GM18909 (cell line): Measurements from ENCODE around the gene ADCK2.
A peak's percentile ranks its signal among the peaks of the same experiment; 100 is the strongest.
"Not testable (repeated sequence)": the region's sequence is repeated elsewhere in the genome, so short reads cannot be mapped to it uniquely, and the experiment has no call there.

Experiments
- ATAC-seq: cut with Tn5 transposase; IDR thresholded peaks from one replicate; pipeline ENCODE4 v1.9.1; 2021; ENCODE audit warnings: mild to moderate bottlenecking; ENCODE audit not compliant: unreplicated experiment, poor library complexity

Gene ADCK2

DNA sequence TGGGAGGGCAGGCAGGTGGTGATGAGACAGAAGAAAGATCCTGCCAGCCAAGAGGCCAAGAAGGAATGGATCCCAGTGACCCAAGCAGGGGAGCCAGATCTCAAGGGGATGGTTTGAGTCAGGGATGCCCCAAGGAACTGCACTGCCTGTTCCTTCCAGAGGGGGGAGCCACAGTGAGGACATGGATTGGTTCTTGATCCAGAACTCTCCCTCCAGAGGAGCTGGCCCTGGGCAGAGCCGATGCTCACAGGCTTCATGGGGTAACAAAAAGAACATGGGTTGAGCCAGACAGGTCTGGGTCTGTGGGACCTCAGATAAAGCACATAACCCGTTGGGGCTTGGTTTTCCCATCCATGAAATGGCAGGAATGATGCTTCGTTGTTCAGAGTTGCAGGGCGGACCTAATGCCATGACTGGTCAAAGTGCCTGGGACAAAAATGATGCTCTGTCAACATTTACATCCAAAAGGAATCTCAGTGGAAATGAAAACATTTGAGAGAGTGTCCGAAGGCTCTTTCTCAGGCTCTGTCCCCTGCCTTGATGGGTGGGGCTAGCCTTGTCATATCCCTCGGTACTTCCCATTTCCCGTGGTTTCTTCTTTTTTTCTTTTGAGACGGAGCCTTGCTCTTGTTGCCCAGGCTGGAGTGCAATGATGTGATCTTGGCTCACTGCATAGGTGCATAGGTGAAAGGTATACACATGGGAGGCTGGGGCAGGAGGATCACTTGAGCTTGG, 27.4 kb upstream of the ADCK2 start:
- no peak for ATAC-seq

DNA sequence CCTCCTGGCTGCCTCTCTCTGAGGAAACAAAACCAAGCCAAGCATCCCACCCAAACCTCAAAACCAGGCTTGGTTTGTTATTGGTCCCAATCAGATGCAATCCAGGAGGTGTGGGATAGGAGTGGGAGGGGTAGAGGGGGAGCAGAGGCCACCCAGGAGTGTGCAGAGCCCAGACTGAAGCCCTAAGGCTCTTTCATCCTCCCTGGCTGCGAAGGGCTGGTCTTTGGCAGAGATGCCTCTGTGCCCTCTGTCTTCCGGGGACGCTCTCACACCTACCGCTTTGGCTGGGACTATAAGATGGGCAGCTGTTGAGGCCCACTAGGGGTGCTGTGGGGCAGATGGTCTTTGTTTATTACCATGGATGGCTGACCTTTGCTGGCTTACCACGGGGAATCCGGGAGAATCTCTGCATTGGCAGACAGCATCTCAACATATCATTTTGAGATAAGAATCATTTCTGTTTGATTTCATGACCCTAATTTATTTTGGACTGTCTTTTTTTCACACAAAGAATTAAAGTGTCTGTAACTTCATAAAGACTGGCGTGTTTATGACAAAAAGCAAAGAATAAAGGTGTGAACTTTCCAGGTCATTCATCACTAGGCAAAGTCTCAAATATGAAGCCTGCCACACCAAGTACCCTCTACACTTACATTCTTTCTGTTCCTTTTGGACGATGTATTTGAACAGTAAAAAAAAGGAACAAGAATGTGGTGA, 25.7 kb upstream of the ADCK2 start:
- ATAC-seq = peak; percentile 89

DNA sequence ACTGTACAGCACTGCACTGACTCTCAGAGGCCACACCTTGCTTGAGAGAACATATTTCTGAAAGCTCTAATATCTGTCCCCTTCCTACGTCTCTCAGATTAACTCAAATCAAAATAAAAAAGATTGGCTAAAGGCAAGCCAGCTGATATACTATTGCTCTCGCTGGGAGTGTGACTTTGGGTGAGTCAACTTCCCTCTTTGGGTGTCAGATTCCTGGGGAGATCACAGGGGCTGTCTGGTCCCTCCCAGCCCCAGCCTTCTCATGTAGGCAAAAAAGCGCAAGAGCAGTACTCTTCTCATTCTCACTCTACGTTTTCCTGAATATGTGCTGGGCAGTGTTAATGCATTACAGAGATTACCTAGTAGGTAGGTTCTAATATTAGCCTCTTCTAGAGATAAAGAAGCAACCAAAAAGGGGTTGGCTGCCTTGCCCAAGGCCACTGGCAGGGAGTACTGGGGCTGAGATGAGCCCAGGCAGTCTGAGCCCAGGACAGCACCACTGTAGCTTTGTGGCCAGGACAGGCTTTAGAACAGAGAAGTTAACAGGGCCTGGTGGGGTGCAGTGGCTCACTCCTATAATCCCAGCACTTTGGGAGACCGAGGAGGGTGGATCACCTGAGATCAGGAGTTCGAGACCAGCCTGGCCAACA, 23.1 kb upstream of the ADCK2 start:
- ATAC-seq = no peak

DNA sequence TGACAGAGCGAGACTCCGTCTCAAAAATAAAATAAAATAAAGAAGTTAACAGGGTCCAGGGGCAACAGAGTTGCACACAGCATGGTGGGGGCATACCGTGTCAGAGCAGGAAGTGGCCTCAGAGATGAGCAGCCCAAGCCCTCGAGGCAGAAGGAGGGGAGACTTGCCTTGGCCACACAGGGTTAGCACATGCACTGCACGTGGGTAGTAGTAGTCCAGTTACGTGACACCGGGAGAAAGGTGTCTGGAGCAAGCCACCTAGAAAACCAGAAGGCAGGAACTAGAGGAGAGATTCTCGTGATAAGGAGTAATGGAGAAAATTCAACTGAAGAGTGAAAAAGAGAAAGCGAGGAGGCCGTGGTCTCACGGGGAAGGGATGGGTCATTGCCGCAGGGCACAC, 22.4 kb upstream of the ADCK2 start:
- ATAC-seq = no peak

DNA sequence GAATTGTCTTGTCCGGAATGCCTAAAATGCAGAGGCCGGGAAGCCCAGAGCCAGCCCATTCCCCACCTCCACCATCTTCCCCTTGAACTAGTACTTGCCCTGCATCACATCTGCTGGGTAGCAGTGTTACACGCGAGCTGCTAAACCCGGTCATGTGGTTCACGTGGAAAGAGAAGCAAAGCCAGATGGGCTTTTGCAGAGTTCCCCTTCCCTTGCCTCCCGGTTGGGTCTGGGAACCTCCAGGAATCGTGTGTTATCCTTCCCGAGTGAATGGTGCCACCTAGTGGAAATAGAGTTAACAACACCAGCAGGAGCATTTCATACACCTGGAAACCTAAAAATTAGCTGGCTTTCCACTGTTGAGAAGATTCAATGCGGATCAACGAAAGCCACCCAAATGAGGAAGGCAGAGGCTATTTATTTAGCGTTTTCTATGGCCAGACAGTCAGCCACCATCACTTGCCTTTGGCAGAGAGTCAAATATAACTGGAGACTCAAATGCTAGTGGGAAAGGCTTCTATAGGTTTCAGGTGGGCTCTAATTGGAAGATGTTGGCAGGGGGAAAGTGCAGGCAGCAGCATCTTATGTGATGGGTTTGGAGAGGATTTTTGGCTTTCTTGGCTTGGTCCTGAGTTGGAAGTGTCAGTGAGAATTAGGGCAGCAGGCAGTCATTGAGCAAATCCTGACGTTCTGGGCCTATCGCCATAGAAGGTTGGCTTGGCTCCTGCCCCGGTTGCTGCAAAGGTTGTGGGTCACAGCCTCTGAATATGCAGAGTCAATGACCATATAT, 19.2 kb upstream of the ADCK2 start:
- no peak for ATAC-seq

DNA sequence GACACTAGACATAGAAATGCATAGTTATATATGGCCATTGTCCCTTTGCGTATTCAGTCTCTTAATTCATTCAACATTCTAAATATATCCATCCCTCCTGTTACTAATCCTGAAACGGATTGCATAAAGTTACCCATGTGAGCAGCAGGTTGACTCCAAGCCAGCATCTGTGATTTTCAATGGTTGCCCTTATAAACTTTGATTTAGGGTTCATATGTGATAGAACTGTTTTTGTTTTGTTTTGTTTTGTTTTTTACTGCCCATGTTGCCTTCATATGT, 18.7 kb upstream of the ADCK2 start:
- no peak for ATAC-seq

DNA sequence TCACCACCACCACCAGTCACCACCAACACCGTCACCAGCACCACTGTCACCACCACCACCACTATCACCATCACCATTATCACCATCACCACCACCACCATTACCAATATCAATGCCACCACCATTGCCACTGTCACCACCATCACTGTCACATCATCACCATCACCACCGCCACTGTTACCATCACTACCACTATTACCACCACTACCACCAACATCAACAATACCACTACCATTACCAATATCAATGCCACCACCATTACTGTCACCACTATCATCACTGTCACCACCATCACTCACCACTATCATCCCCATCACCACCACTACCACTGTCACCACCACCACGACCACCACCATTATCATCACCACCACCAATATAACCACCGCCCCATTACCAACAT, 18.1 kb upstream of the ADCK2 start:
- no peak for ATAC-seq

DNA sequence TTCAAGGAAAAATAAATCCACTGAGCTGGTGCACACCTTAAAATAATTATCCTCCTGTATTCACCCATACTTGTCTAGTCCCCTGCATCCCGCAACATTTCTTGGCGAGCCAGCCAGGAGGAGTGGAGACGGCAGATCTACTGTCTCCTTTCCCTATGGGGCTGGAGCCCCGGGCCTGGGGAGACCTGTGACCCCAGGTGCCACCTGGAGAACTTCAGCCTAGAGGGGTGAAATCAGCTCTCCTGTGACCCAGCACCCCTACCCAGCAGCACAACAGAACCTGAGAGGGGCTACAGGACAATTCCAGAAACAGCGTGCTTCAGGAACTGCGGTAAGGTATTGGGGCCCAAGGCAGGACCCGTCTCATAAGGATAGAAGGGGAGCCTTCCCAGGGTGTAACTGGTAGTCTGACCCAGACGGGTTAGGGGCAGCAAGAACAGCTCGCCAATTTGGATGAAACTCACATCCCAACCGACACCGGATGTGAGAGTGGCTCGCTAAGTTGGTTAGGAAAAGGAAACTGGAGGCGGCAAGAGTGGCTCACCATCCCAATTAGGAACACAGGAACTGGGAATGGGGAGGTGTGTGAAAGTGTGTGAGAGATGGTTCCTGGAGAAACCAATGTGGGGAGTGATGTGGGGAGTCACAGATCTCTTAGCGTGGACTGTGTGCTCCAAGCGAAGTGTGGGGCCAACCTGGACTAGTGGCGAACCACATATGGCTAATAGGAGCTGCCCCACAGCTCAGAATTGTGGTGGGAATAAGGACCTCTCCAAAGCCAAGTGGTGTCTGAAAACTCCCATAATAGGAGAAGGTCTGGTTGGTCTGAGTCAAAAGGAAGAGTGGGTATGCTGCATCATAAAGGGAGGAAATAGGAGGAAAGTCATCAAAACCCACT, 17.0 kb upstream of the ADCK2 start:
- no peak for ATAC-seq

DNA sequence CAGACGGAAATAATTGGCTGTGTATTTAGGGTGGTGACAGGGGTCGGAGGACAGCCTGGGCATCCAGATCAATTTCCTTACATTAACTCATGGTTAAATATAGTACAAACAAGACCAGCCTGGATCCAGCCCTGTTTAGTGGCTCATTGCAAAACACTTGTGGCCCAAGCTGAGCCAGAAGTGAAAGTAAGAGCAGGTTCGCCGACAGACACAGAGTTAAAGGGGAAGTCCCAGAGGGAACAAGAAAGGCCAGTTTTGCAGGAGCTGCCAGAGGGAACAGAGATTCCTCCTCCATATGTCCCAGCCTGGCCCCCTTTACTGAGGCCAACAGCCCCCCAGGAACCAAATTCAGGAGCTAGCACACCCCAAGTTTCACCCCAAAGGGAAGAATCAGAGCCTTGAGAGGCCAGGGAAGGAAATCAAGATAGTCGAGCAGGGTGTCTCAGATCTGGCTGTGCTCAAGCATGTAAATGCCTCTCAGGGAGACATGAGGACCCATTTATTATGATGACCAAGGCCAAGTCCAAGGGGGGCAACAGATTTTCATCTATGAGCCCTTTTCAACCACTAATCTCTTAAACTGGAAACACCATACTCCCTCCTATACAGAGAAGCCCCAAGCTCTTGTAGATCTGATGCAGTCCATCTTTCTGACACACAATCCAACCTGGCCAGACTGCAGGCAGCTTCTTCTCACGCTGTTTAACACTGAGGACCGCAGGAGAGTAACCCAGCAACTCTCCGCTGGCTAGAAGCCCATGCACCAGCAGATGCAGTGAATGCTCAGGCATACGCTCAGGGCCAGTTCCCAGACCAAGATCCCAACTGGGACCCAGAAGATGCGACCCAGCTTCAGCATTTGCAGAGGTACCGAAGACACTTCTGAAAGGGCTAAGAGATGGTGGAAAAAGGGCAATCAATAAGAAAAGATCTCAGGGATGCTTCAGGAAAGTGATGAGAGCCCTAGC, 15.9 kb upstream of the ADCK2 start:
- ATAC-seq = peak; percentile 89

DNA sequence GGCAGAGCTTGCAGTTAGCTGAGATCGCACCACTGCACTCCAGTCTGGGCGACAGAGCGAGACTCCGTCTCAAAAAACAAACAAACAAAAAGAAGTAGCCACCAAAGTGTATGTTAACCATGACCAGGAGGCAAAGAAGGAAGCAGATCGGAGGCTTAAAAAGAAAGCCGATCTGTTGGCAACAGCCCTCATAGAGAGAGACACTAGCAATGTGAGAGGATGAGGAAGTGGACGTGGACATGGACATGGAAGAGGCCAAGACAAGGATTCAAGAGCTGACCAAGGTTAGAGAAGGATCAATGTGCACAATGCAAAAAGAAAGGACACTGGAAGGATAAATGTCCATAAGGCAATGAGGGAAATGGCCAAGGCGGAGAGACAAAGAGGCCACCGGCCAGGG, 14.9 kb upstream of the ADCK2 start:
- no peak for ATAC-seq

DNA sequence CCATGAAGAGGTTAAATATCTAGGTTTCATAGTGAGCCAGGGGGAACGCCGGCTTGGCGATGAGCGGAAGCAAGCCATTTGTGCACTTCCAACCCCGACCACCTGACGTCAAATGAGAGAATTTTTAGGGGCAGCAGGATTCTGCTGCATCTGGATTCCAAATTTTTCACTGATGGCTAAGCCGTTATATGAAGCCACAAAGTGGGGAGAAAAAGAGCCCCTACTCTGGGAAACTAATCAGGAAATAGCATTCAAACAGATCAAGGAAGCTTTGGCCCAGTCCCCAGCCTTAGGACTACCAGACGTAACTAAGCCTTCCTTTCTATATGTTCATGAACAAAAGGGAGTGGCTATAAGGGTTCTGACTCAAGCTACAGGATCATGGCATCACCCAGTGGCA, 12.9 kb upstream of the ADCK2 start:
- no peak for ATAC-seq

DNA sequence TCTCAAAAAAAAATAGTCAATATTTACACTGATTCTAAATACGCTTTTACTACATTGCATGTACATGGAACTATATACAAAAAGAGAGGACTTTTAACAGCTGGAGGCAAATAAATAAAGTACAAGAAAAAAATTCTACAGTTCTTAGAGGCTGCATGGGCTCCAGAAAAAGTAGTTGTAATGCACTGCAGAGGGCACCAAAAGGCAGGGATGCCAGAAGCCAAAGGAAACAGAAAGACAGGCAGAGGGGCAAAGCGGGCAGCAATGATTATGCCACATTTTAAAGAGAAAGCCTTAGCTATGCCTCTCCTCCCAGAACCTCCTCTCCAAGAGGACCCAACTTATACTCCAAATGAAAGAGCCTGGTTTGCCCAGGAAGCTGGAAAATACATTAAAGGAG, 11.6 kb upstream of the ADCK2 start:
- ATAC-seq = no peak

DNA sequence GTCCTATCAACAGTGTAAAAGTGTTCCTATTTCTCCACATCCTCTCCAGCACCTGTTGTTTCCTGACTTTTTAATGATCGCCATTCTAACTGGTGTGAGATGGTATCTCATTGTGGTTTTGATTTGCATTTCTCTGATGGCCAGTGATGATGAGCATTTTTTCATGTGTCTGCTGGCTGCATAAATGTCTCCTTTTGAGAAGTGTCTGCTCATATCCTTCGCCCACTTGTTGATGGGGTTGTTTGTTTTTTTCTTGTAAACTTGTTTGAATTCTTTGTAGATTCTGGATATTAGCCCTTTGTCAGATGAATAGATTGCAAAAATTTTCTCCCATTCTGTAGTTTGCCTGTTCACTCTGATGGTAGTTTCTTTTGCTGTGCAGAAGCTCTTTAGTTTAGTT, 9.8 kb upstream of the ADCK2 start:
- ATAC-seq = not testable (repeated sequence)

DNA sequence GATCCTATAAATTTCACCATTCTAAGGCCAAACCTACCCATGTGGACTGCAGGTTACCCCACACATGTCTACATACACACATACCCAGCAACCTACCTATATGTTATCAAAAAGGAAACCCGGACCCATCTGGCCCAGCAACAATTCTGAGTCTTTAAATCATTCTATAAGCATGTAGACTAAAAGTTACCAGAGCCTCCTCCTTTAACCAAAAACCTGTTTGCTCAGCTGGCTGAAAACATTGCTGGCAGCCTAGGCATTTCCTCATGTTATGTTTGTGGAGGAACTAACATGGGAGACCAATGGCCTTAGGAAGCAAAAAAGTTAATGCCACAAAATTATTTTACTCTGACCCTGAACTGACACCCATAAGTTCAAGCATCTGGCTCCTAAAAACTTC, 5.3 kb upstream of the ADCK2 start:
- ATAC-seq = no peak

DNA sequence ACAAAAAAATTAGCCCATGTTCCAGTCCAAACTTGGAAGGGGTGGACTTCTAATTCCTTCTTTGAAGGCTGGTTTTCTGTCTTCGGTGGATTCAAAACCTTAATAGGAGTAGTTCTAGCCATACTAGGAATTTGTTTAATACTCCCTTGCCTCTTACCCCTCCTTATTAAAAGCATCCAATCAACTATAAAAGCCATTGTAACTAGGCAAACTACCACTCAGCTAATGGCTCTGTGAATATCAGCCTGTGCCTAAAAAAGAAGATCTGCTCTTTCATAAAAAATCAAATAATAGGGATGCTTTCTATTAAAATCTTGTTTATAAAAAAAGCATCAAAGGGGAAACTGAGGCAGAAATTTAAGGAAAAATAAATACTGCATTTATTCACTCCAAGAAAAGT, 4.1 kb upstream of the ADCK2 start:
- no peak for ATAC-seq

DNA sequence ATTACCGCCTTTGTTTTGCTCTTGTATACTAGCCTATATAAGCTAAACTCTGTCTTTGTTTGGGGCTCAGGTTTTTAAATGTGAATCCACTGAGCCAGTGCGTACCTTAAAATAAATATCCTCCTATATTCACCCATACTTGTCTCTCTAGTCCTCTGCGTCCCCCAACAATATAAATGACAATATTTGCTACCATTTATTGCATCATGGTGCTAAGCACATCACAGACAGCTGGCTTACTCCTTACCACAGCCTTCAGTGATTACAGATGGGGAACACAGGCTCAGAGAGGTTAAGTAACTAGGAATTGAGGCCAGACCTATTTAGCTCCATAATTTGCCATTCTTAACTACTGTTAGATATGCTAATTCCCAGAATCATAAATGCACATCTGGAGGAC, 3.4 kb upstream of the ADCK2 start:
- no peak for ATAC-seq

DNA sequence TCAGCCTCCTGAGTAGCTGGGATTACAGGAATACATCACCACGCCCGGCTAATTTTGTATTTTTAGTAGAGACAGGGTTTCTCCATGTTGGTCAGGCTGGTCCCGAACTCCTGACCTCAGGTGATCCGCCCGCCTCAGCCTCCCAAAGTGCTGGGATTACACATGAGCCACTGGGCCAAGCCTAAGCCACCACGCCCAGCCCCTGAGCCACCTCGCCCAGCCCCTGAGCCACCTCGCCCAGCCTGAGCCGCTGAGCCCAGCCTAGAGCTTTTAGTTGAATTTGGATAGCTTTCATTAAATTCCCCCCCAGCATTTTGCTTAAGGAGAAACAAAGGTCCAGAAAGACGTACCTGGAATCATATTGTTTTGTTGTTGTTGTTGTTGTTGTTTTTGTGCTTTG, 2.9 kb upstream of the ADCK2 start:
- ATAC-seq = not testable (repeated sequence)

DNA sequence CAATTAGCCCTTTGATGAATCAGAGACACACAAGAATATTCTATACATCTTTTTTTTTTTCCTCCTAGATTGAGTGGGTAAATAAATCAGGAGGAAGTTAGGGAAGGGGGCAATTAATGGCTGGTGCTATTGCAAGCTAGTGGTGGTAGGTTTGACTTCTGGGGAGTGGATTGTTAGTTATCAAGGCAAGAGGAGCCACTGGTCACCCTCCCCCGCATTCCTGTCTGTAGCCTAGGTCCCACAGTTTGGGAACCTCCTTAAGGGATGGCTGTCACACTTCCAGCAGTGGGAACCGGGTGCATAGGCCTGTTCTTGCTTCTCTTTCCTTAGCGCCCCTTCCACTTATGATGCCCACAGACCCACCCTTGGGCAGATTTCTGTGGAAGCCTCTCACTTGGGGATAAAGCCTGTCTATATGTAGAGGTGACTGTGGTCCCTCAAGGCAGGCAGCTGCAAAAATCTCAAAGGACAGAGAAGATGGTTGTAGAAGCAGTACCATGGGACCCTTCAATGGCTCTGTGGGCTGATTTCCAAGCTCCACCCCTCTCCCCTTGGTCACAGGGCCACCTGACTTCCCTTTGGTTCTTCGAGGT, 2.3 kb upstream of the ADCK2 start:
- ATAC-seq = no peak

DNA sequence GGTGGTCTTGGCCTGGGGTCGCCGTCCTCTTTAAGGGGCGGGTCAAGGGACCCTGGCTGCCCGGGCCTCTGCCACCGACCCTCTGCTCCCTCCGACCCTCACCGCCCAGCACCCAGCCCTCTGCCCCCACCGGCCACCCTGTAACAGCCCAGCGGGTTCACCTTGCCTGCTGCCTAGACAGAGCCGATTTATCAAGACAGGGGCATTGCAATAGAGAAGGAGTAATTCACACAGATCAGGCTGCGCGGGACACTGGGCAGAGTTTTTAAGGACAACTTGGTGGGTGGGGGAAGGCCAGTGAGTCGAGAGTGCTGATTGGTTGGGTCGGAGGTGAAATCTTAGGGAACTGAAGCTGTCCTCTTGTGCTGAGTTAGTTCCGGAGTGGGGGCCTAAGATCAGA, 779 bp upstream of the ADCK2 start:
- ATAC-seq = no peak
